Cortex of kidney (tissue), 1 donor: ENCODE measurements around the gene C20orf173.
"Not testable (repeated sequence)": the region's sequence is repeated elsewhere in the genome, so short reads cannot be mapped to it uniquely, and the experiment has no call there.

Source experiments
- DNase-seq: peaks from one replicate; lab custom pipeline; 2025; lab: John Stamatoyannopoulos, UW

Gene C20orf173

DNA sequence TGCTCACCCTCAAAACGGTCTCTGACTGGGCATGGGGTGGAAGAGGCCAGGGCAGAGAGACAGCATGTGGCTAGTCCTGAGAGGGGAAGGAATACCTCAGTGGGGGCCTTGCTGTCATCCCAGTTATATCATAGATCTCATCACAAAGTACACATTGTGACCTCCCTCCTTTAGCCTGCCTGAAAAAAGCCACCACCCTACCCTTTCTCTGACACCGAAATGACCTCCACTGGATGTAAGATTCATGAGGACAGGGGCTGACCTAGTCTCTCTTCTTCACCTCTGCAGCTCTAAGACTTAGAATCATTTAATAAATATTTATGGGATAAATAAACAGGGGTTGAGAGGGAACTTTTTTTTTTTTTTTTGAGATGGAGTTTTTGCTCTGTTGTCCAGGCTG is at the start of gene C20orf173:
Gene C20orf173, minus strand, starts transcription at position 101 of the 400 bp plus-strand sequence. CDS start 279 bp downstream, outside the sequence.
- no peak for DNase-seq

DNA sequence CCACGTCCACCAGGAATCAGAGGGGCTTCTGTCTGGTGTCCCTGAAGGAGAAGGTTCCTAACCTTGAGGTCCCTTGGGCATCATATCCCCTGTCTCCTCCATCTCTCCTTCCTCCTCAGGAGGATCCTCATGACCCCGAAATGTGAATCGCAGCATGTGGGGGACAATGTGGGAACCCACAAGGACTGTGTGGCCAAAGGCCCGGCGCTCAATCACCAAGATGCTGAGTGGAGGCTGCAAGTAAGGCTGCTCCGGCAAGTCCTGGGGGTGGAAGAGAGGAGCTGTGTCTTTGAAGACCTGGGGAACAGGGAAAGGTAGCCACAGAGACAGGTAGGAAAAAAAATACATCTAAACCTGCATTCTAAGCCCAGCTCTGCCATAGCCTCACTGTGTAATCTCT is 49.7 kb upstream of the C20orf173 start:
- DNase-seq = no peak

- no peak for DNase-seq
These were observed 49.0 kb upstream of the C20orf173 start for GRCh38 chr20:35578469-35578868.

GRCh38 chr20:35576816-35577215 is 47.4 kb upstream of the C20orf173 start:
- no peak for DNase-seq

- DNase-seq = no peak
These were observed 46.5 kb upstream of the C20orf173 start for GRCh38 chr20:35575958-35576357.

DNA sequence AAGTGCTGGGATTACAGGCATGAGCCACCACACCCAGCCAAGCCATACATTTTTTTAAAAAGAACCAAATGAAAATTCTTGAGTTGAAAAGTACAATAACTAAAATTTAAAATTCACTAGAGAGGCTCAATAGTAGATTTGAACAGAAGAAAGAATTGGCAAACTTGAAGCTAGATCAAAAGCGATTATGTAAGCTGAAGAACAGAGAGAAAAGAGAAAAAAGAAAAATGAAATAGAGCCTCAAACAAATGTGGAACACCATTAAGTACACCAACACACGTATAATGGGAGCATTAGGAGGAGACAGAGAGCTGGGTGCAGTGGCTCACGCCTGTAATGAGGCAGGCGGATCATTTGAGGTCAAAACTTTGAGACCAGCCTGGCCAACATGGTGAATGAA is 43.4 kb upstream of the C20orf173 start:
- DNase-seq = no peak

- no peak for DNase-seq
These were observed 42.1 kb upstream of the C20orf173 start for GRCh38 chr20:35571555-35571954.

GRCh38 chr20:35568645-35569044 is 39.2 kb upstream of the C20orf173 start:
- DNase-seq = no peak

GRCh38 chr20:35564905-35565304 is 35.5 kb upstream of the C20orf173 start:
- DNase-seq = no peak

DNA sequence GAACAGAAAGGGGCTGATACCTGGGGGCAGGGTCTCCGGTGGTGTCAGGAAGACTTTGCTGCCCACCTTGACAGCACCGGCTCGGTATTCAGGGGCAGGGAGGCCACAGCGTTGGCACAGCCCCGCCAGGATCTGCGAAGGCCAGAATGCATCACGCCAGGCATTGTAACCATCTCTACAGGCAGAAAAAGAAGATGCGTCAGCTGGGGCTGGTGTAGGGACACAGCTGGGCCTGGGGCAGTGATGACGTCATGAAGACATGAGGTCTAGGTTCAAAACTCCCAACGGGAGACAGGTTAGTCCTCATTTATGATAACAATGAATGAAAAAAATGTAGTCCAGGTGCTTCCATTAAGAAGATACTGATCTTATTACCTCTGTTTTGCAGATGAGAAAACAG is 34.4 kb upstream of the C20orf173 start:
- DNase-seq = no peak

DNA sequence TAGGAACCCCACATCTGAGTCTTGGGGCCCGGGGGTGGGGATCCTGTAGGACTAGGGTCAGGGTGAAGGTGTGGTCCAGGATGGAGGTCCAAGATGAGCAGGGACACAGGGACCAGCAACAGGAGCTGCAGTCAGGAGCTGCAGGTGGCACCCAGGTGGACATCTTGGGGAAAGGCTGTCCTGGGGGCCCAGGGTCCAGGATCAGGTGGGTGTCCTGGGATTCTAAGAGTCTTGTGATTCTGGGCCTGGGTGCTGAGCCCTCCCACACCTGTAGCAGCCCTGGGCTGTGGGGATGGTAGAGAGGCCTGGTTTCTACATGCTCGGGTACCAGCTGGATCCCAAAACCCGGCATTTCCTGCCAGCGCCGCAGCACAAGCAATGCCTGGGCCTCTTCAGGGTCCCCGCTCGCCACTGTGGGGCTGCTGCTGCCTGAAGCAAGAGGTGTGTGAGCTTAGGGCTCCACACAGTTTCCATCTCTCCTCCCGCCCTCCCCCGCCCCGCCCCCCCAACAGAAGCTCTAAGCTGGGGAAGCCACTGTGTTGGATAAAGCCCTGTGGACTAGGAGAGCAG is 33.2 kb upstream of the C20orf173 start:
- DNase-seq = no peak

- DNase-seq = no peak
These were observed 32.2 kb upstream of the C20orf173 start for GRCh38 chr20:35561671-35562070.

- no peak for DNase-seq
These were observed 31.8 kb upstream of the C20orf173 start for GRCh38 chr20:35561268-35561667.

DNA sequence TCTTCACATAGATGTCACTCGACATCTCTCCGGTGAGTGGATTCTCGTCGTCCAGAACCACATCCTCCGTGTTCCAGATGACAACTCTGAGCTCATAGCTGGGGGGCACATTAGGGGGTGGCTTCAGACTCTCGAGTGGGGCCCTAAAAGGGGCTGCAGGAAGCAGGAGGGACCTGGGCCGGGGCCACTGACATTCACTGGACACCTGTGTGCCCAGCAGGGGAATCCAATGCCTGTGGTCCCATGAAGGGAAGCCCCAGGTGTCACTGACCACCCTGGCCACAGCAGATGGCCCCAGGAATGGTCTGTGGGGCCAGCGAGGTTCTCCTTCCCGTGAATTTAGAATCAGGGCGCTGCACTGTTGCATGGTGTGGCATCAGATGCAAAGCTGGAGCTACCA is 31.1 kb upstream of the C20orf173 start:
- no peak for DNase-seq

DNA sequence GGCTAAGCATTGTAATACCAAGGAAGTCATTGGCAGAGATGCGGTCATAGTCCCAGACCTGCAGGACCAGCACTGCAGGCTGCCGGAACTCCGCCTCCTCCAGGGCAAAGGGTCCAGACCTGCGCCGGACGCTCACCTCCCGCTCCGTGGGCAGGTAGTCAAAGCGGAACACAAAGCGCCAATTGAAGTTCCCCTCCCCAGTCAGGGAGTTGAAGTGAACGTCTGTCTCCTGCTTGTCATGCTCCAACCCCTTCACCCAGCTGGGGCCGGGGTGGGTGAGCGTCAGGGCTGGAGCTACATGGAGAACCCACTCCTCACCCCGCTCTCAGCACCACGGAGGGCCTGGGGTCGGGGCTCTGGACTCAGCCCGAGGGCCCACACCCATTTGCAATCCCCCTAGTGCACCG is 30.7 kb upstream of the C20orf173 start:
- DNase-seq = no peak

DNA sequence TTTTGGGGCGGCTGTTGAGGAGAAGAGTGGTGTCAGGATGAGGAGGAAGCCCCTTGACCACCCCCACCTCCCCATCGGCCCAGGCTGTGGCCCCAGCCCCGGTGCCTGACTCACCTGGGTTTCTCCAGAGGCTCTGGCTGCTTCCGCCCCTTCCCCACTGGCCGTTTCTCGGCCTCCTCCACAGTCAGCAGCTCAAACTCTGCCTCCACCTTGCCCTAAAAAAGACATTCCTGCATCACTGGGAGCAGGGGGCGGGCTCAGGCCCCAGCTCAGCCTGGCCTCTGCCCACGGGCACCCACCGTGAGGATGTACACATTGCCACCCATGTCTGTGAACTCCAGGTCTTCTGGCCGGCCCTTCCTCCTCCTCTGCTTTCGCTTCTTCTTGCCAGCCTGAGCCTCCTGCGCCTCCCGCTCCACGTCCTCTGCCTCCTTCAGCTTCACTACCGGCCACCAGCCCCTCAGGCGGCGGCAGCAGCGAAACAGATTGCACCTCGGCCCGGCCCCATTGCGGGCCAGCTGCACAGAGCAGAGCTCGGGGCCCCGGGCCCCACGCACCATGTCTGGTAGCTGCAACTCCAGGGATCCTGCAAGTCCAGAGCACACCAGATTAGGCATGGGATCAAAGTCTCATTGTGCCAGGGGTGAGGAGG is 29.7 kb upstream of the C20orf173 start:
- no peak for DNase-seq

GRCh38 chr20:35558451-35558850 is 29.0 kb upstream of the C20orf173 start:
- DNase-seq = no peak

DNA sequence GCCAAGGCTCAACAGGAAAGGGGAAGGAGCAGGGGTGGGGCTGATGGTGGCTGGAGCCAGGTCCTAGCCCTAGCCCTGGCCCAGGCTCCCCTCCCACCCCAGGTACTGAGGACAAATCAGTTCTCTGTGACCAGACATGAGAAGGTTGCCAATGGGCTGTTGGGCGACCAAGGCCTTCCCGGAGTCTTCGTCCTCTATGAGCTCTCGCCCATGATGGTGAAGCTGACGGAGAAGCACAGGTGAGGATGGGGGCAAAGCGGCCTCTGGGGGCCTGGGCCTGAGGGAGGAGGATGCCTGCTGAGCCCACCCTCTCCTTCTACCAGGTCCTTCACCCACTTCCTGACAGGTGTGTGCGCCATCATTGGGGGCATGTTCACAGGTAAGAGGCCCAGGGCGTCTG is 27.4 kb upstream of the C20orf173 start:
- no peak for DNase-seq

GRCh38 chr20:35555951-35556645 is 26.6 kb upstream of the C20orf173 start:
- no peak for DNase-seq

- DNase-seq = not testable (repeated sequence)
These were observed 26.0 kb upstream of the C20orf173 start for GRCh38 chr20:35555461-35555860.

- no peak for DNase-seq
These were observed 23.5 kb upstream of the C20orf173 start for GRCh38 chr20:35552914-35553313.

GRCh38 chr20:35551503-35551902 is 22.1 kb upstream of the C20orf173 start:
- no peak for DNase-seq

DNA sequence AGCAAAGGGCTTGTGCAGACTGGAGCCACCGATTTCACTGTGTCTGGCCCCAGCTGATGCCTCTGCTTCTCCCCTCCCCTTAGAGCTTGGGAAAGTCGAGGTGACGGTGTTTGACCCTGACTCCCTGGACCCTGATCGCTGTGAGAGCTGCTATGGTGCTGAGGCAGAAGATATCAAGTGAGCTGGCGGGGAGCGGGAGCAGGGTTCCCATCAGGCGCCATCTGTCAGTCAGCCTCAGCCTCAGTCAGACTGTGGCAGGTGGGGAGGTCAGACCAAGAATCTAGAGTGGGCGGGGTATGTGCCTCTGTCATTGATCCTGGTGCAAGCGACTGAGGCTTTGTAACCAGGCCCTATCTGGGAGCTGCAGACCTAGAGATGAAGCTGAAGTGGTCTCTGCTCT is 17.9 kb upstream of the C20orf173 start:
- no peak for DNase-seq
